HG02623 (cell line): Measurements from ENCODE around the gene UBR4.
"Not testable (repeated sequence)": the region's sequence is repeated elsewhere in the genome, so short reads cannot be mapped to it uniquely, and the experiment has no call there.

Experiments used
- ATAC-seq: cut with Tn5 transposase; IDR thresholded peaks from one replicate; pipeline ENCODE4 v1.9.1; 2021; ENCODE audit warnings: moderate library complexity; ENCODE audit not compliant: unreplicated experiment

UBR4 gene

GRCh38 chr1:19191811-19192210 lies 18.3 kb downstream of the UBR4 start:
- ATAC-seq, result no peak

GRCh38 chr1:19190468-19190867 lies 19.6 kb downstream of the UBR4 start:
- no peak for ATAC-seq

GRCh38 chr1:19189270-19189669 lies 20.8 kb downstream of the UBR4 start:
- ATAC-seq, result no peak

GRCh38 chr1:19187852-19188251 lies 22.2 kb downstream of the UBR4 start:
- ATAC-seq, result no peak

GRCh38 chr1:19186001-19186400 lies 24.1 kb downstream of the UBR4 start:
- no peak for ATAC-seq

GRCh38 chr1:19182223-19182622 lies 27.8 kb downstream of the UBR4 start:
- ATAC-seq, result no peak

GRCh38 chr1:19180265-19180657 lies 29.8 kb downstream of the UBR4 start:
- not testable (repeated sequence) for ATAC-seq

GRCh38 chr1:19179597-19180264 lies 30.3 kb downstream of the UBR4 start:
- ATAC-seq, result no peak

- no peak for ATAC-seq
Measured at GRCh38 chr1:19178734-19179398, 31.2 kb downstream of the UBR4 start.

GRCh38 chr1:19177811-19178210 lies 32.3 kb downstream of the UBR4 start:
- no peak for ATAC-seq

- ATAC-seq, result no peak
Measured at GRCh38 chr1:19169642-19170041, 40.4 kb downstream of the UBR4 start.

- no peak for ATAC-seq
Measured at GRCh38 chr1:19167140-19167539, 42.9 kb downstream of the UBR4 start.

- ATAC-seq, result no peak
Measured at GRCh38 chr1:19166066-19166465, 44.0 kb downstream of the UBR4 start.

- ATAC-seq, result no peak
Measured at GRCh38 chr1:19165501-19165900, 44.6 kb downstream of the UBR4 start.

GRCh38 chr1:19164274-19165015 lies 45.6 kb downstream of the UBR4 start:
- ATAC-seq, result no peak

GRCh38 chr1:19163261-19163660 lies 46.8 kb downstream of the UBR4 start:
- no peak for ATAC-seq

- no peak for ATAC-seq
Measured at GRCh38 chr1:19160831-19161230, 49.2 kb downstream of the UBR4 start.

GRCh38 chr1:19157653-19158052 lies 52.4 kb downstream of the UBR4 start:
- ATAC-seq, result no peak

- no peak for ATAC-seq
Measured at GRCh38 chr1:19156676-19157075, 53.4 kb downstream of the UBR4 start.

- no peak for ATAC-seq
Measured at GRCh38 chr1:19154876-19155275, 55.2 kb downstream of the UBR4 start.

- no peak for ATAC-seq
Measured at GRCh38 chr1:19153169-19153568, 56.9 kb downstream of the UBR4 start.

GRCh38 chr1:19151537-19151936 lies 58.5 kb downstream of the UBR4 start:
- ATAC-seq, result no peak
